ENCODE results near the gene SHD.

- TF ChIP-seq EP300 (IDR thresholded peaks at IDR 0.05) (no peak), CTCF (IDR thresholded peaks at IDR 0.05) (peak in 1 of 2 donors; percentile 28), POLR2A (IDR thresholded peaks at IDR 0.05) (peak in 1 of 2 donors; percentile 30)
Measured at GRCh38 chr19:4246767-4247593, 32.1 kb upstream of the SHD start, which contains the start of gene YJU2.
